ENCODE data around the gene SLC35F1.

DNA sequence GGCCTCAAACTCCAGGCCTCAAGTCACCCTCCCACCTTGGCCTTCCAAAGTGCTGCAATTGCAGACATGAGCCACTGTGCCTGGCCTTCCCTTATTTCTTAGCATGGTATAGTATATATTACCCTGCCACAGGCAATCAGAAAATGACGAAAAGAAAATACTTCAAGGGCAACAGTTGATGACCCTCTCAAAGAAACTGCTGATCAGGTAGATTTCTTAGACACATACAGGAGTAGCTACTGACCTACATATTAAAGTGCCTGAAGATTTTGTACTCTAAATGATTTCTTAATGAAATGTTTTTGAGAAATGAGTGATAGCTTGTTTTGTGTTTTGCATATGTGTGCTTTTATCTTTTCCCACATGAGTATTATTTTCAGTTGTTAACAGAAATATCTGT lies 4.6 kb downstream of the SLC35F1 start:
- no peak for TF ChIP-seq POLR2AphosphoS5 (IDR thresholded peaks at IDR 0.05; ENCODE audit: low read depth)
- TF ChIP-seq CTCF (IDR thresholded peaks at IDR 0.05; ENCODE audit: insufficient read depth, low read length), result no peak
- TF ChIP-seq, protein P1, sequence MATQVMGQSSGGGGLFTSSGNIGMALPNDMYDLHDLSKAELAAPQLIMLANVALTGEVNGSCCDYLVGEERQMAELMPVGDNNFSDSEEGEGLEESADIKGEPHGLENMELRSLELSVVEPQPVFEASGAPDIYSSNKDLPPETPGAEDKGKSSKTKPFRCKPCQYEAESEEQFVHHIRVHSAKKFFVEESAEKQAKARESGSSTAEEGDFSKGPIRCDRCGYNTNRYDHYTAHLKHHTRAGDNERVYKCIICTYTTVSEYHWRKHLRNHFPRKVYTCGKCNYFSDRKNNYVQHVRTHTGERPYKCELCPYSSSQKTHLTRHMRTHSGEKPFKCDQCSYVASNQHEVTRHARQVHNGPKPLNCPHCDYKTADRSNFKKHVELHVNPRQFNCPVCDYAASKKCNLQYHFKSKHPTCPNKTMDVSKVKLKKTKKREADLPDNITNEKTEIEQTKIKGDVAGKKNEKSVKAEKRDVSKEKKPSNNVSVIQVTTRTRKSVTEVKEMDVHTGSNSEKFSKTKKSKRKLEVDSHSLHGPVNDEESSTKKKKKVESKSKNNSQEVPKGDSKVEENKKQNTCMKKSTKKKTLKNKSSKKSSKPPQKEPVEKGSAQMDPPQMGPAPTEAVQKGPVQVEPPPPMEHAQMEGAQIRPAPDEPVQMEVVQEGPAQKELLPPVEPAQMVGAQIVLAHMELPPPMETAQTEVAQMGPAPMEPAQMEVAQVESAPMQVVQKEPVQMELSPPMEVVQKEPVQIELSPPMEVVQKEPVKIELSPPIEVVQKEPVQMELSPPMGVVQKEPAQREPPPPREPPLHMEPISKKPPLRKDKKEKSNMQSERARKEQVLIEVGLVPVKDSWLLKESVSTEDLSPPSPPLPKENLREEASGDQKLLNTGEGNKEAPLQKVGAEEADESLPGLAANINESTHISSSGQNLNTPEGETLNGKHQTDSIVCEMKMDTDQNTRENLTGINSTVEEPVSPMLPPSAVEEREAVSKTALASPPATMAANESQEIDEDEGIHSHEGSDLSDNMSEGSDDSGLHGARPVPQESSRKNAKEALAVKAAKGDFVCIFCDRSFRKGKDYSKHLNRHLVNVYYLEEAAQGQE (IDR thresholded peaks at IDR 0.05; ENCODE audit: insufficient replicate concordance, low read depth), result no peak
- no peak for TF ChIP-seq SPI1 (IDR thresholded peaks at IDR 0.05; ENCODE audit: borderline replicate concordance, low read depth)
- TF ChIP-seq GABPA (IDR thresholded peaks at IDR 0.05; ENCODE audit: low read depth), result no peak

Measured in HL-60 (cell line).